ENCODE results near the gene PIK3R1. TPM values are rescaled to one million over a fixed set of nuclear protein-coding genes. Genes with fewer than 3 reads are reported as not detected.

PIK3R1 gene
- polyA plus RNA-seq, 1 experiment: 7.6 TPM

- Histone ChIP-seq H3K27ac (ENCODE audit: low read depth, low read length) (no peak overlapping the region), H3K9me3 (ENCODE audit: control insufficient read depth, insufficient read depth, low read length) (no peaks in the 10 kb centered on the region), H3K27me3 (ENCODE audit: control insufficient read depth, insufficient read depth, low read length) (no peaks in the 10 kb centered on the region), H3K4me3 (ENCODE audit: low read depth, low read length) (no peak overlapping the region)
- ChIA-PET POLR2A (no interaction called here), CTCF (no interaction called here)
- TF ChIP-seq, protein P1, sequence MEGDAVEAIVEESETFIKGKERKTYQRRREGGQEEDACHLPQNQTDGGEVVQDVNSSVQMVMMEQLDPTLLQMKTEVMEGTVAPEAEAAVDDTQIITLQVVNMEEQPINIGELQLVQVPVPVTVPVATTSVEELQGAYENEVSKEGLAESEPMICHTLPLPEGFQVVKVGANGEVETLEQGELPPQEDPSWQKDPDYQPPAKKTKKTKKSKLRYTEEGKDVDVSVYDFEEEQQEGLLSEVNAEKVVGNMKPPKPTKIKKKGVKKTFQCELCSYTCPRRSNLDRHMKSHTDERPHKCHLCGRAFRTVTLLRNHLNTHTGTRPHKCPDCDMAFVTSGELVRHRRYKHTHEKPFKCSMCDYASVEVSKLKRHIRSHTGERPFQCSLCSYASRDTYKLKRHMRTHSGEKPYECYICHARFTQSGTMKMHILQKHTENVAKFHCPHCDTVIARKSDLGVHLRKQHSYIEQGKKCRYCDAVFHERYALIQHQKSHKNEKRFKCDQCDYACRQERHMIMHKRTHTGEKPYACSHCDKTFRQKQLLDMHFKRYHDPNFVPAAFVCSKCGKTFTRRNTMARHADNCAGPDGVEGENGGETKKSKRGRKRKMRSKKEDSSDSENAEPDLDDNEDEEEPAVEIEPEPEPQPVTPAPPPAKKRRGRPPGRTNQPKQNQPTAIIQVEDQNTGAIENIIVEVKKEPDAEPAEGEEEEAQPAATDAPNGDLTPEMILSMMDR (IDR thresholded peaks at IDR 0.05; ENCODE audit: low read depth, low read length): no peak
- no peak for DNase-seq (ENCODE audit: low read depth, low spot score)
Observed at GRCh38 chr5:68221488-68221887, 5.9 kb downstream of the PIK3R1 start.

DNA sequence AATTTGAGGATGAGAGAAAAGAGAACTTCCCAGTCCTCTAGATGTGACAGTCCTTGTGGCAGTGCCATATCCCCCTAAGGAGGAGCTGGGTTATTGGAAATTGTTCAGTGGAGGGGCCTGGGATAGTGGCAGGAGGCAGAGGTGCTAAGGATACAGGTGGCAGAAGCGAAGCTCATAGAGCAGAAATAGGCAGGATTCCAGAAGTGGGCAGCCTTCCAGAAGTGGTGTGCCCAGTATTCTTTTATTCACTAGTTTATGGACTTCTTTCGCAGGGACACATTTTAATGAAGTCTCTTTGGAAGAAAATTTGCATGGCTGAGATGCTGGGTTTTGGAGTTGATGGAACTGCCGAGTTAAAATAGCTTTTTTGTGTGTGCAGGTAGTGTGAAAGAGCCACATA, 6.8 kb downstream of the PIK3R1 start:
- Histone ChIP-seq H3K9me3 (ENCODE audit: control insufficient read depth, insufficient read depth, low read length) (no peaks in the 10 kb centered on the region), H3K4me3 (ENCODE audit: low read depth, low read length) (no peak overlapping the region), H3K27me3 (ENCODE audit: control insufficient read depth, insufficient read depth, low read length) (no peaks in the 10 kb centered on the region), H3K27ac (ENCODE audit: low read depth, low read length) (no peak overlapping the region)
- TF ChIP-seq, protein P1 (IDR thresholded peaks at IDR 0.05; ENCODE audit: low read depth, low read length): no peak
- ChIA-PET POLR2A (no interaction called here), CTCF (no interaction called here)
- no peak for DNase-seq (ENCODE audit: low read depth, low spot score)

GRCh38 chr5:68222824-68223354, 7.3 kb downstream of the PIK3R1 start:
- no peak overlapping the region for H3K4me3 ChIP-seq (ENCODE audit: low read depth, low read length)
- no peak overlapping the region for H3K27ac ChIP-seq (ENCODE audit: low read depth, low read length)
- TF ChIP-seq, protein P1 (IDR thresholded peaks at IDR 0.05; ENCODE audit: low read depth, low read length): no peak
- H3K27me3 ChIP-seq (ENCODE audit: control insufficient read depth, insufficient read depth, low read length): no peaks in the 10 kb centered on the region
- ChIA-PET POLR2A (no interaction called here), CTCF (no interaction called here)
- H3K9me3 ChIP-seq (ENCODE audit: control insufficient read depth, insufficient read depth, low read length): no peaks in the 10 kb centered on the region
- no peak for DNase-seq (ENCODE audit: low read depth, low spot score)

- ChIA-PET CTCF (interaction anchor here (0.6 to 3.9 kb wide), 2 partner anchors 8 to 122 kb away, joined by 3 to 15 read pairs; partner anchors contain the start of gene PIK3R1), POLR2A (interaction anchor here (2.1 kb wide), 1 partner anchor 8 kb away, joined by 11 read pairs; the partner anchor contains the start of gene PIK3R1)
- TF ChIP-seq, protein P1 (IDR thresholded peaks at IDR 0.05; ENCODE audit: low read depth, low read length): no peak
- no peak for DNase-seq (ENCODE audit: low read depth, low spot score)
- H3K9me3 ChIP-seq (ENCODE audit: control insufficient read depth, insufficient read depth, low read length): no peaks in the 10 kb centered on the region
- no peak overlapping the region for H3K27ac ChIP-seq (ENCODE audit: low read depth, low read length)
- no peak overlapping the region for H3K4me3 ChIP-seq (ENCODE audit: low read depth, low read length)
- no peaks in the 10 kb centered on the region for H3K27me3 ChIP-seq (ENCODE audit: control insufficient read depth, insufficient read depth, low read length)
Observed at GRCh38 chr5:68223904-68224303, 8.3 kb downstream of the PIK3R1 start.

DNA sequence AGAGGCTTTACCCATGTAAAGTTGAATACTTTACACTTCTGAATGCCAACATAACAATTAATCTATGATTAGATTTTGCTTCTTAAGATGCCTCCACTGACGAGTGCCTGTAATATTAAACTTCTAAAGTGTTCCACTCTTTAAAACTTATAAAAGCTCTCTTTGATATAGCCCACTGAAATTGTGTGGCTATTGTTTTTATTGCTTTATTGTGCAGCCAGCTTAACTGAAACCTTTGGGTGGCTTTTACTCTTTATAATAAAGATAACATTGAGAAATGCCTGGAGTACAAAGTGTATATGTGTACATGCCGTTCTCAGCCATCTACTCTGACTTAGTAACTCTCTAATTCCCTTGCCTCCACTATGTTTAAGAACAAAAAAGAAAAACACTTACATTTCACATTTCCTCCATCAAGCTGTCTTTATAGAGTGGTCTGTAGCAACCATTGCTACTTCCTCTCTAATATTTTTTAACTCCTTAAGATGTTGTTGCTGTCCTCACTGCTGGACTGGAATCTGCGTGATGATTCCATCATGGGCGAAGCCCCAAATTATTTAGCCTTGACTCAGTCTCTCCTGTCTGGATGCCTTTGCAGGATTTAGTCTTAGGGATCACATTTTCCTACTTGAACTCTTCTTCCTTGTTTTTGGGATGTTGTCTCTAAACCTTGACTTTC, 9.1 kb downstream of the PIK3R1 start:
- ChIA-PET POLR2A (interaction anchor here (2.1 kb wide), 1 partner anchor 9 kb away, joined by 11 read pairs; the partner anchor contains the start of gene PIK3R1), CTCF (interaction anchor here (0.5 to 3.9 kb wide), 4 partner anchors 9 to 1158 kb away, joined by 3 to 15 read pairs (median 3); partner anchors contain the start of gene PIK3R1)
- TF ChIP-seq, protein P1 (IDR thresholded peaks at IDR 0.05; ENCODE audit: low read depth, low read length): no peak
- H3K27ac ChIP-seq (ENCODE audit: low read depth, low read length): no peak overlapping the region
- DNase-seq (ENCODE audit: low read depth, low spot score): no peak
- no peak overlapping the region for H3K4me3 ChIP-seq (ENCODE audit: low read depth, low read length)
- H3K27me3 ChIP-seq (ENCODE audit: control insufficient read depth, insufficient read depth, low read length): no peaks in the 10 kb centered on the region
- no peaks in the 10 kb centered on the region for H3K9me3 ChIP-seq (ENCODE audit: control insufficient read depth, insufficient read depth, low read length)

Measured in AG04450 (cell line).